ENCODE results near the gene NDUFAB1. TPM values are rescaled to one million over a fixed set of nuclear protein-coding genes. Genes with fewer than 3 reads are reported as not detected.

The NDUFAB1 gene
- total and polyA plus RNA-seq, 2 of the 13 experiments (the other 11 are each of a cell fraction or from before 2014, with no cell fraction given) = 221 to 601 TPM

- TF ChIP-seq GPBP1L1 (CRISPR knock-in tag; IDR thresholded peaks at IDR 0.05) (no peak), TAF1 (CRISPR knock-in tag; IDR thresholded peaks at IDR 0.05) (peak; percentile 89), ARID2 (CRISPR knock-in tag; IDR thresholded peaks at IDR 0.05; ENCODE audit: borderline replicate concordance) (peak; percentile 73), ZNF543 (CRISPR knock-in tag; IDR thresholded peaks at IDR 0.05) (peak; percentile 82; the same call in 1 of the 2 replicates), HMG20A (CRISPR knock-in tag; IDR thresholded peaks at IDR 0.05; ENCODE audit: borderline replicate concordance) (peak; percentile 36; the same call in 1 of the 2 replicates), ZNF720 (CRISPR knock-in tag; IDR thresholded peaks at IDR 0.05) (peak; percentile 83; the same call in 1 of the 2 replicates), ZSCAN25 (CRISPR knock-in tag; IDR thresholded peaks at IDR 0.05) (no peak; the same call in none of the 2 replicates), ZNF784 (CRISPR knock-in tag; IDR thresholded peaks at IDR 0.05; ENCODE audit: borderline replicate concordance) (peak; percentile 92), AKAP8 (CRISPR knock-in tag; IDR thresholded peaks at IDR 0.05) (no peak; the same call in 1 of the 2 replicates), ZNF850 (CRISPR knock-in tag; conservative IDR thresholded peaks at IDR 0.05) (0 out of 2 replicates have a peak, but pooled peaks have one; percentile 76), KDM3A (CRISPR knock-in tag; IDR thresholded peaks at IDR 0.05; ENCODE audit: low read depth) (peak; percentile 83), NFKBIZ (CRISPR knock-in tag; IDR thresholded peaks at IDR 0.05) (0 out of 2 replicates have a peak, but pooled peaks have one; percentile 52), ZNF414 (CRISPR knock-in tag; IDR thresholded peaks at IDR 0.05) (peak; percentile 98), ZNF749 (CRISPR knock-in tag; IDR thresholded peaks at IDR 0.05; ENCODE audit: borderline replicate concordance) (peak; percentile 82; the same call in 1 of the 2 replicates), FOXA3 (CRISPR knock-in tag; IDR thresholded peaks at IDR 0.05) (peak; percentile 71), SSRP1 (CRISPR knock-in tag; IDR thresholded peaks at IDR 0.05) (peak; percentile 71), IKZF1 (IDR thresholded peaks at IDR 0.05) (no peak), NKX3-1 (CRISPR knock-in tag; IDR thresholded peaks at IDR 0.05) (peak; percentile 96), KDM6A (CRISPR knock-in tag; IDR thresholded peaks at IDR 0.05; ENCODE audit: low read depth) (0 out of 2 replicates have a peak, but pooled peaks have one; percentile 33), ZNF570 (CRISPR knock-in tag; IDR thresholded peaks at IDR 0.05; ENCODE audit: borderline replicate concordance) (peak; percentile 85; the same call in 1 of the 2 replicates), SIN3B (IDR thresholded peaks at IDR 0.05; ENCODE audit: low read length) (peak; percentile 79), ZNF644 (CRISPR knock-in tag; IDR thresholded peaks at IDR 0.05; ENCODE audit: low read depth) (no peak)
Observed at GRCh38 chr16:23556881-23557778, 39.0 kb downstream of the NDUFAB1 start, which contains the start of the genes EARS2 and UBFD1 (continued).

Data from HepG2 (cell line).